ENCODE results near the gene SMARCA5. TPM values are rescaled to one million over a fixed set of nuclear protein-coding genes. Genes with fewer than 3 reads are reported as not detected.

Gene SMARCA5
- total RNA-seq (10 to 100 TPM; 52.4 to 93.8 TPM), polyA plus RNA-seq (ENCODE audit: insufficient read length in 6 of 6) (100 to 1,000 TPM; 246 to 348 (median 299) TPM)
- long read RNA-seq, donor 1, full-length matches to known transcripts = 16 of 273 reads
- long read RNA-seq, donor 1, partial matches to known transcripts = 257 of 273 reads
- long read RNA-seq, donor 1, other reads (novel, unspliced or antisense) = 0 of 273 reads
- long read RNA-seq, donor 2, full-length matches to known transcripts = 6 of 215 reads
- long read RNA-seq, donor 2, partial matches to known transcripts = 209 of 215 reads
- long read RNA-seq, donor 2, other reads (novel, unspliced or antisense) = 0 of 215 reads
- long read RNA-seq, donor 3, full-length matches to known transcripts = 22 of 65 reads
- long read RNA-seq, donor 3, partial matches to known transcripts = 43 of 65 reads
- long read RNA-seq, donor 3, other reads (novel, unspliced or antisense) = 0 of 65 reads
- long read RNA-seq, donor 4, full-length matches to known transcripts = 1 of 89 reads
- long read RNA-seq, donor 4, partial matches to known transcripts = 84 of 89 reads
- long read RNA-seq, donor 4, other reads (novel, unspliced or antisense) = 4 of 89 reads
- long read RNA-seq, donor 5, full-length matches to known transcripts = 11 of 85 reads
- long read RNA-seq, donor 5, partial matches to known transcripts = 74 of 85 reads
- long read RNA-seq, donor 5, other reads (novel, unspliced or antisense) = 0 of 85 reads
- long read RNA-seq, donor 6, full-length matches to known transcripts = 11 of 125 reads
- long read RNA-seq, donor 6, partial matches to known transcripts = 114 of 125 reads
- long read RNA-seq, donor 6, other reads (novel, unspliced or antisense) = 0 of 125 reads
- long read RNA-seq, donor 7, full-length matches to known transcripts = 5 of 23 reads
- long read RNA-seq, donor 7, partial matches to known transcripts = 18 of 23 reads
- long read RNA-seq, donor 7, other reads (novel, unspliced or antisense) = 0 of 23 reads
- long read RNA-seq, donor 8, full-length matches to known transcripts = 17 of 118 reads
- long read RNA-seq, donor 8, partial matches to known transcripts = 101 of 118 reads
- long read RNA-seq, donor 8, other reads (novel, unspliced or antisense) = 0 of 118 reads
- long read RNA-seq, donor 9 = 0 reads
- long read RNA-seq, donor 10, partial matches to known transcripts = 21 of 21 reads
- long read RNA-seq, donor 10, other reads (novel, unspliced or antisense) = 0 of 21 reads
- long read RNA-seq, donor 11, full-length matches to known transcripts = 7 of 49 reads
- long read RNA-seq, donor 11, partial matches to known transcripts = 42 of 49 reads
- long read RNA-seq, donor 11, other reads (novel, unspliced or antisense) = 0 of 49 reads
- long read RNA-seq, donor 12, full-length matches to known transcripts = 24 of 112 reads
- long read RNA-seq, donor 12, partial matches to known transcripts = 88 of 112 reads
- long read RNA-seq, donor 12, other reads (novel, unspliced or antisense) = 0 of 112 reads

GRCh38 chr4:143513314-143514168 is at the start of gene SMARCA5:
SMARCA5 (plus strand) TSS chr4:143513702; CDS start chr4:143513925, 223 bp downstream.
- Histone ChIP-seq H3K9me3 (no peaks in the 10 kb centered on the region), H3K27me3 (no peaks in the 10 kb centered on the region), H3K4me3 (peak within 1 kb of the TSS; percentile 69 to 84), H3K36me3 (peaks cover 0 to 14% of the 10 kb centered on the region in 2 donors), H3K4me1 (peaks cover 17 to 41% of the 10 kb centered on the region in 2 donors), H3K27ac (peak within 1 kb of the TSS; percentile 98)
- ATAC-seq (peak; percentile 91), DNase-seq (peak; percentile 96 to 99 (median 98))
- intact Hi-C loops (cut with DNase I) = no loop called here
- TF ChIP-seq CTCF (IDR thresholded peaks at IDR 0.05) = no peak

DNA sequence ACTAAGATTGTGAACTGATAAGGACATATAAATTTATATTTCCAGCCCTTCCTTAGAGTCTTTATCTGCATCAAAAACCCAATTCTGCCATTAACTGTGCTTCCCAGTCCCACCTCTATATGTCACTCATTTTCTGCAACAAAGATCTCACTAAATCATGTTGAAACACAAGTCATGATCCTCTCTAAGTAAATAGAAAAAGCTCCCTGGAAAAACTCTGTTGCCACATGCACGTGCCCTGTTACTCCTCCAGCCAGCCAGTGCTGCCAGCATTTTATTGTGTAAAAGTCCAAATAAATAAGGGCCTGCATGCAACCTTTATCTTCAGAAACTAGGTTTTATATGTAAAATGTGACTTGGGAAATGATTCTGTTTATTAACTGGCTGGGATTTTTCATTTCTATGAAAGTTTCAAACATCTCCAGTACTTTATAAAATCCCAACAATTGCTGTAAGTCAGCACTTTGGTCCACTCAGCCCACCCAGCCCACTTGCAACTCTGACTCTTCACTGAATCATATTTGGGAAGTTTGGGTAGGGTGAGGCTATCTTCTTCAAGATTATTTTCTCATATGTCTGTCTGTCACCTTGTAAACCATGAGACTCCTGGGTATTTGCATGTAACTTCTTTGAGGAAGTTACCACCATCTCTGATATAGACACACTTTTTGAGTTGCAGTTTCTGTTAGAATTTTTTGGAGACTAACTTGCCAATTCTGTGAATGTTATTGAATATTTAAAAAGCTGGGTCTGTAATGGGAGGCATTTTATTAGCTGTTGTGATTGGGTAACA is 40.0 kb upstream of the SMARCA5 start:
- Histone ChIP-seq H3K4me3 (no peak overlapping the region), H3K9me3 (no peaks in the 10 kb centered on the region), H3K36me3 (peaks cover 0 to 9% of the 10 kb centered on the region in 2 donors), H3K27ac (no peak overlapping the region), H3K27me3 (no peaks in the 10 kb centered on the region), H3K4me1 (no peaks in the 10 kb centered on the region)
- no peak for TF ChIP-seq CTCF (IDR thresholded peaks at IDR 0.05)
- no peak for DNase-seq
- intact Hi-C loops (cut with DNase I) = no loop called here
- no peak for ATAC-seq

- Histone ChIP-seq H3K27me3 (no peaks in the 10 kb centered on the region), H3K4me3 (no peak overlapping the region), H3K4me1 (no peaks in the 10 kb centered on the region), H3K9me3 (no peaks in the 10 kb centered on the region), H3K36me3 (no peaks in the 10 kb centered on the region), H3K27ac (no peak overlapping the region)
- intact Hi-C loops (cut with DNase I) = no loop called here
- ATAC-seq = no peak
- DNase-seq = no peak
- TF ChIP-seq CTCF (IDR thresholded peaks at IDR 0.05) = no peak
These were observed 36.0 kb upstream of the SMARCA5 start for GRCh38 chr4:143477487-143477886.

DNA sequence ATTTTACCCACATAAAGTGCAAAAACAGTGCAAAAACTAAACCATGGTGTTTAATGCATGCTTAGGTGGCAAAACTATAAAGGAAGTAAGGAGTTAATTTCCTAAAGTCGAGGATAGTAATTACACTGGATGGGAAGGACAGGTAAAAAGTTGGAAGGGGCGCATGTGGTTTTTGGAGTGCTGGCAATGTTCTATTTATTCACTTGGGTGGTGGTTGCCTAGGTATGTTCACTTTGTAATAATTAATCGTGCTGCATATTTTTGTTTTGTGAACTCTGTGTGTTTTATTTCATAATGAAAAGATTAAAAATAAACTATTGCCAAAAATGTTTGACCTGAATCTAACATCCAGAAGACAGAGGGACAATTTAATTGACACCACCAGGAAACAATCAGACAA is 32.1 kb upstream of the SMARCA5 start:
- Histone ChIP-seq H3K9me3 (no peaks in the 10 kb centered on the region), H3K4me3 (no peak overlapping the region), H3K36me3 (no peaks in the 10 kb centered on the region), H3K27me3 (no peaks in the 10 kb centered on the region), H3K27ac (no peak overlapping the region), H3K4me1 (no peaks in the 10 kb centered on the region)
- ATAC-seq = peak; percentile 65
- no peak for TF ChIP-seq CTCF (IDR thresholded peaks at IDR 0.05)
- intact Hi-C loops (cut with DNase I) = loop anchor here in 1 of 2 donors (5.0 kb wide), 1 partner anchor 279 kb away; no protein-coding TSS in a partner anchor
- no peak for DNase-seq
